Measurements from ENCODE around the gene KIAA1328. TPM values are rescaled to one million over a fixed set of nuclear protein-coding genes. Genes with fewer than 3 reads are reported as not detected.

Gene KIAA1328
- polyA plus RNA-seq, 2 of the 4 experiments (the other 2 are of a cell fraction), result 1.7 to 3.9 TPM

- no peak overlapping the region for H3K27ac ChIP-seq
- no peak overlapping the region for H3K4me3 ChIP-seq
- H3K4me1 ChIP-seq, result no peaks in the 10 kb centered on the region
- H3K4me2 ChIP-seq, result no peak overlapping the region
- ChIA-PET CTCF (interaction anchor here (1.2 kb wide), 1 partner anchor 9 kb away, joined by 3 read pairs; no protein-coding TSS in a partner anchor), POLR2A (no interaction called here)
- ATAC-seq (peak; percentile 61 to 89; a peak in 3 of 6 replicates), DNase-seq (ENCODE audit: low read depth in 1 of 2, low spot score in 1 of 2) (no peak), FAIRE-seq (no peak)
- no peaks in the 10 kb centered on the region for H3K9me3 ChIP-seq
- TF ChIP-seq CTCF (IDR thresholded peaks at IDR 0.05) (0 out of 3 replicates have a peak, but pooled peaks have one; percentile 10), RAD21 (conservative IDR thresholded peaks at IDR 0.05 in 1 of 2, IDR thresholded peaks at IDR 0.05 in 1 of 2) (peak in 1 of 2 experiments; percentile 25; a peak in 2 of 5 replicates), PBX3 (IDR thresholded peaks at IDR 0.05) (no peak), JUNB (IDR thresholded peaks at IDR 0.05) (no peak), HES2 (IDR thresholded peaks at IDR 0.05) (no peak)
- WGBS (ENCODE audit: missing lambda C conversion rate), result 7% methylated on average over 2 of the region's 13 CpGs
Observed at GRCh38 chr18:37266290-37266689, 437.4 kb downstream of the KIAA1328 start.

GRCh38 chr18:37270038-37270665 is 441.2 kb downstream of the KIAA1328 start:
- FAIRE-seq, result no peak
- ChIA-PET POLR2A (no interaction called here), CTCF (no interaction called here)
- Histone ChIP-seq H3K4me1 (no peaks in the 10 kb centered on the region), H3K4me2 (no peak overlapping the region), H3K27ac (no peak overlapping the region), H3K9me3 (no peaks in the 10 kb centered on the region), H3K4me3 (no peak overlapping the region)
- TF ChIP-seq HEYL (CRISPR knock-in tag; IDR thresholded peaks at IDR 0.05), result peak; percentile 67; the same call in 1 of the 2 replicates
- peak; percentile 69; the same call in 1 of the 2 replicates for TF ChIP-seq HOXB13 (CRISPR knock-in tag; IDR thresholded peaks at IDR 0.05; ENCODE audit: low read depth)
- TF ChIP-seq POLR2A (IDR thresholded peaks at IDR 0.05; ENCODE audit: low read length), result no peak
- 0 out of 2 replicates have a peak, but pooled peaks have one; percentile 48 for TF ChIP-seq EHF (CRISPR knock-in tag; IDR thresholded peaks at IDR 0.05)
- TF ChIP-seq POLR2AphosphoS2 (conservative IDR thresholded peaks at IDR 0.05; ENCODE audit: low read length), result no peak
- TF ChIP-seq PHF8 (IDR thresholded peaks at IDR 0.05; ENCODE audit: borderline replicate concordance, low read depth), result no peak
- TF ChIP-seq ZNF302 (CRISPR knock-in tag; IDR thresholded peaks at IDR 0.05), result peak; percentile 68; the same call in 1 of the 2 replicates
- TF ChIP-seq RAD21 (conservative IDR thresholded peaks at IDR 0.05 in 1 of 2, IDR thresholded peaks at IDR 0.05 in 1 of 2), result no peak
- peak; percentile 81; the same call in 1 of the 2 replicates for TF ChIP-seq ATOH8 (CRISPR knock-in tag; IDR thresholded peaks at IDR 0.05; ENCODE audit: low read depth)
- 0 out of 2 replicates have a peak, but pooled peaks have one; percentile 15 for TF ChIP-seq NPAS2 (CRISPR knock-in tag; IDR thresholded peaks at IDR 0.05; ENCODE audit: borderline replicate concordance)
- TF ChIP-seq E2F6 (IDR thresholded peaks at IDR 0.05; ENCODE audit: borderline replicate concordance, low read depth), result no peak
- no peak for TF ChIP-seq CEBPB (IDR thresholded peaks at IDR 0.05)
- TF ChIP-seq HOXA7 (CRISPR knock-in tag; IDR thresholded peaks at IDR 0.05), result no peak
- peak; percentile 100 for TF ChIP-seq REST (IDR thresholded peaks at IDR 0.05)
- peak; percentile 92 for TF ChIP-seq HOXB5 (CRISPR knock-in tag; IDR thresholded peaks at IDR 0.05)
- TF ChIP-seq KDM1A (IDR thresholded peaks at IDR 0.05; ENCODE audit: low read depth), result no peak
- TF ChIP-seq FOXS1 (CRISPR knock-in tag; IDR thresholded peaks at IDR 0.05), result peak; percentile 62; the same call in 1 of the 2 replicates
- peak; percentile 78 for TF ChIP-seq ZSCAN20 (CRISPR knock-in tag; IDR thresholded peaks at IDR 0.05)
- no peak for TF ChIP-seq PBX3 (IDR thresholded peaks at IDR 0.05)
- TF ChIP-seq ZC3H11A (IDR thresholded peaks at IDR 0.05), result no peak
- TF ChIP-seq EP300 (IDR thresholded peaks at IDR 0.05), result no peak
- TF ChIP-seq NR3C1 (IDR thresholded peaks at IDR 0.05), result no peak
- peak; percentile 100 for TF ChIP-seq EHMT2 (IDR thresholded peaks at IDR 0.05; ENCODE audit: low read depth)
- ATAC-seq, result peak in 1 of 2 experiments; percentile 28; a peak in 1 of 6 replicates
- peak in 1 of 2 experiments; percentile 22 for DNase-seq (ENCODE audit: low read depth in 1 of 2, low spot score in 1 of 2)
- WGBS (ENCODE audit: missing lambda C conversion rate), result 18% methylated on average over 8 of the region's 8 CpGs
